ENCODE data around the gene SPTBN4.

The SPTBN4 gene

DNA sequence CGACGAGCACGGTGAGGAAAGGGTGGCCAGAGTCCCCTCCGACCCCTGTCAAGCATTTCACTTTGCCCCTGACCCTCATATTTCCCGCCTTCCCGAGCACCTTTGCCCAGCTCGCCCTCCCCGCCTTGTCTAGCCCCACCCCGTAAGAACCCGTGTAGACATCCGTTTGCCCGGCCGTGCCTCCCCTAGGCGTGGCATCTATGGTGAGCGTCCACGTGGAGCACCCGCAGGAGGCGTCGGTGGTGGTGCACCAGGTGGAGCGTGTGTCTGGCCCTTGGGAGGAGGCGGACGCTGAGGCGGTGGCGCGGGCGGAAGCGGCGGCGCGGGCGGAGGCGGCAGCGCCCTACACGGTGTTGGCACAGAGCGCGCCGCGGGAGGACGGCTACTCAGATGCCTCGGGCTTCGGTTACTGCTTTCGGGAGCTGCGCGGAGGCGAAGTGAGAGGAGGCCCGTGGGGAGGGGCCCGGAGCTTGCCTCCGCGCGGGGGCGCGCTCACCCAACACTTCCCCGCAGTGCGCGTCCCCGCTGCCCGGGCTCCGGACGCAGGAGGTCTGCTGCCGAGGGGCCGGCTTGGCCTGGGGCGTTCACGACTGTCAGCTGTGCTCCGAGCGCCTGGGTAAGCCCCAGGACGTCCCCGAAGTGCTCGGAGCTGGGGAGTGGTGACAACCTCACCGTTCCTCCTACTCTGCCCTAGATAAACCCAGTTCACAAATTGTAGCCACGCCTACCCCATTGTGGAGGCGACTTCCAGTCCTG is 138.6 kb downstream of the SPTBN4 start:
- DNase-seq: peak; percentile 72

- no peak for DNase-seq
Measured at GRCh38 chr19:40607311-40608239, 140.8 kb downstream of the SPTBN4 start.

GRCh38 chr19:40608240-40608621 is 141.4 kb downstream of the SPTBN4 start:
- no peak for DNase-seq

- no peak for DNase-seq
Measured at GRCh38 chr19:40608957-40609356, 142.2 kb downstream of the SPTBN4 start.

DNA sequence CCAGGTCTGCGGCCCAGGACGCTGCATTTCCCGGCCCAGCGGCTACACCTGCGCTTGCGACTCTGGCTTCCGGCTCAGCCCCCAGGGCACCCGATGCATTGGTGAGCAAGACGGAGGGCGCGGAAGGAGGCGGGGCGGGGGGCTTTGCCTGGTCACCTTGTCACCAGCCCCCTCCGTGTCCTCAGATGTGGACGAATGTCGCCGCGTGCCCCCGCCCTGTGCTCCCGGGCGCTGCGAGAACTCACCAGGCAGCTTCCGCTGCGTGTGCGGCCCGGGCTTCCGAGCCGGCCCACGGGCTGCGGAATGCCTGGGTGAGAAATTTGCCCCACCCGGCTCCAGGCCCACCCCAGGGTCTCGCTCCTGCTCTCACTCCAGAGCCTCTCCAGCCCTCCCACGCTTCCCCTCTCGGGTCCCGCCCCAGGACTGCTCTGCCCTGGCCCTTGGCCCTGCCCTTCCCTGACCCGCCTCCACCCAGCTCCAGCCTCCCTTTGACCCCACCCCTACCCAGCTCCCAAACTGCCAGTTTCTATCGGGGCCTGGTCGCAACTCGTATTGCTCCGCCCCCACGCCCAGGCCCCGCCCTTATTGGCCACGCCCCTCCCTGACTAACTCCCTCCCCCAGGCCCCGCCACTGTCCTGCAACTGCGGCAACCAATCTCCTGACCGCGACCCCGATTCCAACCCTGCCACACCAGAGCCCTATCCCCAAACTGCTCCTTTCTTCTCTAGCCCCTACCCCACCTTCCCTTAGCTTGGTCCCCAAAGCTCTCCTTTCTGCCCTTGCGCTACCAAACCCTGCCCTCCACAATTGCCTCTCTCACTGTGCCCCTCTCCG is 143.0 kb downstream of the SPTBN4 start:
- DNase-seq: peak; percentile 74

DNA sequence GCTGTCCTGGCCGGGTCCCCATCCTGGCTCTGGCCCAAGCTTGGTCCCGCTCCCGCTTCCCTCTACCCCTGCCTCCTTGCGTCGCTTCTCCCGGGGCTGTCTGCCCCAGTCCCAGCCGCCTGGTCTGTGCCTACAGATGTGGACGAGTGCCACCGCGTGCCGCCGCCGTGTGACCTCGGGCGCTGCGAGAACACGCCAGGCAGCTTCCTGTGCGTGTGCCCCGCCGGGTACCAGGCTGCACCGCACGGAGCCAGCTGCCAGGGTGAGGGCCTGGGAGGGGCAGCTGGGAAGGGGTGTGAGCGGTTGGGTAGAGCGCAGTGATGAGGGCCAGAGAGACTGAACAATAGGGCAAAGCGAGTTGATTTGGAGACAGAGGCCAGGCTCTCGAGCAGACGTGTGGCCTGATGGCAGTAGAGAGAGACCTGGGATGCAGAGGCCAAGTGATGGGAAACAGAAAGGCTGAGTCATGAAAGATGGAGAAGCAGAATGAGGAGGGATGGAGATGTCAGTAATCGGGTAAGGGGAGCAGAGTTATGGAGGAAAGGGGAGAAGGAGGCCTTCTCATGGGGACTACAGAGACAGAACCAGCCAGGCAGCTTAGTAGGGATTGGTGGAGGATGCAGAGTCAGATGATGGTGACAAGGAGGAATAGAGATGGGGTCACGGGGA is 143.7 kb downstream of the SPTBN4 start:
- peak; percentile 51 for DNase-seq

- peak; percentile 64 for DNase-seq
Measured at GRCh38 chr19:40611096-40611495, 144.3 kb downstream of the SPTBN4 start.

DNA sequence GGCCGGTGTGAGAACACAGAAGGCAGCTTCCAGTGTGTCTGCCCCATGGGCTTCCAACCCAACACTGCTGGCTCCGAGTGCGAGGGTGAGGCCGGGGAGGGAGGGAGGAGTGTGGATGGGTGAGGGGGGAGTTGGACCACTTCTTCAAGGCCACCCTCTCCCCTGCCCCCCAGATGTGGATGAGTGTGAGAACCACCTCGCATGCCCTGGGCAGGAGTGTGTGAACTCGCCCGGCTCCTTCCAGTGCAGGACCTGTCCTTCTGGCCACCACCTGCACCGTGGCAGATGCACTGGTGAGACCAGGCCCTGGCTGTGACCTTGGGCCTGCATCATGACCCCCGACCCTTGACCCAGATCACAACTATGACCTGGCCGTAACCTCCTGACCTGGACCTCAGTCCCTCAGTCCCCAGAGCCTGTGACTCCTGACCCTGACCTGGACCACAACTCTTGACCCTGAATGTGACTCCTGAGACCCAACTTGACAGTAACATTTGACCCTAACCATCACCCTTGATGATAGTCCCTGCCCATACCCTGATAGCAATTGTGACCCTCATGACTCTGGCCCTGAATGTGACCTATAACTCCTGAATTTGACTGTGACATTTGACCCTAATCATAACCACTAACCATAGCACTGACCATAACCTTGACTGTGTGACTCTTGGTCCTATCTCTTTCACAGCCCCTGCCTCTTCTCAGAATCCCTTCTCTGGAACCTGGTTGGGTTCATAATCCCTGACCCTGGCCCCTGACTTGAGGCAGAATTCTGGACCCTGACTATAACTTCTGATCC is 145.3 kb downstream of the SPTBN4 start:
- DNase-seq: no peak

- DNase-seq: peak; percentile 56
Measured at GRCh38 chr19:40612831-40613689, 146.3 kb downstream of the SPTBN4 start.

DNA sequence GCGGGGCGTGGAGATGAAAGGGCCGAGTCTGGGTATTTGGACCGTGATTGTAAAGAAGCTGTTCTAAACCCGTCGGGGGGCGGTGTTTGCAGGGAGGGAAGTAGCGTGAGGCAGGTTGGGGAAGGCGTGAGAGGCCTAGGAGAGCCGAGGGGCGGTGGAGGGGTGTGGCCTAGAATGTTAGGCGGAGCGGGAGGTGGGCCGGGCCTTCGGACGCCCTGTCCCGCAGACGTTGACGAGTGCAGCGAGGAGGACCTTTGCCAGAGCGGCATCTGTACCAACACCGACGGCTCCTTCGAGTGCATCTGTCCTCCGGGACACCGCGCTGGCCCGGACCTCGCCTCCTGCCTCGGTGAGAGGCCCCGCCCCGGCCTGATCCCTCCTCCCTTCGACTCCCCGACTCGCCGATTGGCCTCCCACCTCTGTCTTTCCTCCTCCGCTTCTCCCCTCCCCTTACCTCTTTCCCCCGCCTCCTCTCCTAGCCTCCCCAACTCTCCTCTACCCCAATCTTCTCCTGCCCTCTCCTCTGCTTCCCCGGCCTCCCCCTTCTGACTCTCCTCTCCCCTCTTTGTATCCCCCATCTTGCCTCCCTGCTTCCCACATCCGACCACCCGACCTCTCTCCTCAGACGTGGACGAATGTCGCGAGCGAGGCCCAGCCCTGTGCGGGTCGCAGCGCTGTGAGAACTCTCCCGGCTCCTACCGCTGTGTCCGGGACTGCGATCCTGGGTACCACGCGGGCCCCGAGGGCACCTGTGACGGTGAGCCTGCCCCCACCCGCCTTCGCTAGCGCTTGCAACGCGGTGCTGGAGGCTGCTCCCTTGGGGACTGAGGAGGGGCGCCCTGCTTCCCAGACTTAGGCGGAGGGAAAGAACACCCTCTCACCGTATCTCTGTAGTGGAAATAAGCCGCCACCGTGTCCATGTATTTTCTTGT is 147.2 kb downstream of the SPTBN4 start:
- DNase-seq: peak; percentile 88

- DNase-seq: peak; percentile 72
Measured at GRCh38 chr19:40614622-40615411, 148.0 kb downstream of the SPTBN4 start.

GRCh38 chr19:40616178-40616577 is 149.4 kb downstream of the SPTBN4 start:
- no peak for DNase-seq

DNA sequence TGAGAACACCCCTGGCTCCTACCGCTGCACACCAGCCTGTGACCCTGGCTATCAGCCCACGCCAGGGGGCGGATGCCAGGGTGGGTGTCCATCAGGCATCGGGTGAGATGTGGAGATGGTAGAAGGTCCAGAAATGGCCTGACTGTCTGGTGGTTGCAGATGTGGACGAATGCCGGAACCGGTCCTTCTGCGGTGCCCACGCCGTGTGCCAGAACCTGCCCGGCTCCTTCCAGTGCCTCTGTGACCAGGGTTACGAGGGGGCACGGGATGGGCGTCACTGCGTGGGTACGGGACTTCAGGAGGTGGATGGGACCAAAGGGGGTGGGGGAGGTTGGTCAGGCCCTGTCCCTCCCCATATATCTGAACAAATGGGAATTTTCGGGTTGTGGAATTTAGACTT is 150.1 kb downstream of the SPTBN4 start:
- no peak for DNase-seq

GRCh38 chr19:40617961-40618360 is 151.2 kb downstream of the SPTBN4 start:
- no peak for DNase-seq

GRCh38 chr19:40619333-40620160 is 152.7 kb downstream of the SPTBN4 start:
- DNase-seq: no peak

GRCh38 chr19:40620161-40620485 is 153.3 kb downstream of the SPTBN4 start:
- no peak for DNase-seq

DNA sequence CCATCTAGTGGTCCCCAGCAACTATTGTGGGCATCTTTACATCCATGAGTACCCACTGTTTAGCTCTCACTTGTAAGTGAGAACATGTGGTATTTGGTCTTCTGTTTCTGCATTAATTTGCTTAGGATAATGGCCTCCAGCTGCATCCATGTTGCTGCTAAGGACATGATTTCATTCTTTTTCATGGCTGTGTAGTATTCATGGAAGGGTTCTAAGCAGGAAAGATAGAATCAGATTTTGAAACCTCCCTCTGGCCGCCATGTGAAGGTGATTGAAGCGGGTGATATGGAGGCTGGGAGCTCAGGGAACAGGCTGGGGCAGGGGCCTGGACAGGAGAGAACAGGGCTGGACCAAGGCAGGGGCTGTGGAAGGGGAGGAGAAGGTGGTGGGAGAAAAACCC is 154.5 kb downstream of the SPTBN4 start:
- no peak for DNase-seq

Data from DMS153 (cell line).